ENCODE measurements around the gene CNTNAP2. TPM values are rescaled to one million over a fixed set of nuclear protein-coding genes. Genes with fewer than 3 reads are reported as not detected.

Gene CNTNAP2
- total RNA-seq, 1 donor from 2014 or later = 1.9 TPM

DNA sequence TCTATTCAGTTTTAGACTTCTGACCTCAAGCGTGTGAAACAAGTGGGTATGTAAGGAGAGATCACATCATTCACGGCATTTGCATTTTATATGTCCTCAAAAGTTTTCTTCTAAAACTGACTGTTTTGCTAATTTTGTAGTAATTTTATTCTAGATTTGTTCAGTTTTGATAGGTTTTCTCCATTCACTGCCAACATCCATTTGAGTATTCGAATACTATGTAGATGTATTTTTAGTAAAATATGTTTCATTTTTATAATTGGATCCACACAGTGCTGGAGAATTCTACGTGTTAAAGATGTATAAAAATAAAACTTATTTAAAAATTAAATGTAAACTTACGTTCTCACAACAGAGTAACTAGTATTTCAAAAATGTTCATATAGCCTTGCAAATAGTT, 503.0 kb downstream of the CNTNAP2 start:
- DNase-seq = no peak

DNA sequence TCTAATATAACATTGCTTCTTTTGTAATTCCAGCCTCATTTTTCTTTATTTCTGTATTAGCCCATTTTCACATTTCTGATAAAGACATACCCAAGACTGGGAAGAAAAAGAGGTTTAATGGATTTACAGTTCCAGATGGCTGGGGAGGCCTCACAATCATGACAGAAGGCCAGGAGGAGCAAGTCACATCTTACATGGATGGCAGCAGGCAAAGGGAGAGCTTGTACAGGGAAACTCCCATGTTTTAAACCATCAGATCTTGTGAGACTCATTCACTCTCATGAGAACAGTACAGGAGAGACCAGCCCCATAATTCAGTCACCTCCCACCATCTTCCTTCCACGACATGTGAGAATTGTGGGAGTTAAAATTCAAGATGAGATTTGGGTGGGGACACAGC, 510.3 kb downstream of the CNTNAP2 start:
- DNase-seq = no peak

GRCh38 chr7:146635205-146636032, 518.8 kb downstream of the CNTNAP2 start:
- no peak for DNase-seq

DNA sequence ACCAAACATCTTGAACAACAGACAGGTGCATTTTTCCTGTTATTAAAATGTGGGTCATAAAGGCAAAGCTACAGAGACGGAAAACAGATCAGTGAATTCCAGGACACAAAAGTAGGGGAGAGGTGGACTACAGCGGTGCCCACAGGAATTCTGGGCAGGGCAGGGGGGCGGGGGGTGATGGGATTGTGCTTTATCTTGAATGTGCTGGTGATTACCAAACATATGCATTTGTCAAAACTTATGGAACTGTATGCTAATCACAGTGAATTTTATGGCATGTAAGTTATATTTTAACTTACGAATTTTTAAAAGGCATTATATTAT, 519.4 kb downstream of the CNTNAP2 start:
- no peak for DNase-seq

GRCh38 chr7:146636581-146636980, 520.0 kb downstream of the CNTNAP2 start:
- DNase-seq = no peak

DNA sequence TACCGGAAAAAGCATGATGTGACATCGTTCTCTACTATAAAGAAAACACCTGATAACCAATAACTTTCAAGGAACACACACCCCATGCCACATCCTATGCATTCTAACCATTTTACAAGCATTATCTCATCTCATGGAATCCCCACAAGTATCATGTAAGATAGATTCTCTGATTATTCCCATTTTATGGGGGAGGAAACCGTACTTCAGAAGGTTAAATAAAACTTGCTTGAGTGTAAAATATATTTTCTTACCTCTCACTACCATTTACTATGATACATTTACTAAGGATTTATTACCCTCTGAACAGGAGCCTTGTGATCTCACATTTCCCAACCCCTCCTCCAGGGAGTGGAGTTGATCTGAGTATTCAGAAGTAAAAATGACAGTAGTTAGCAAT, 522.7 kb downstream of the CNTNAP2 start:
- no peak for DNase-seq

- DNase-seq = no peak
These were observed 524.9 kb downstream of the CNTNAP2 start for GRCh38 chr7:146641491-146641890.

- no peak for DNase-seq
These were observed 528.9 kb downstream of the CNTNAP2 start for GRCh38 chr7:146645383-146645976.

- DNase-seq = no peak
These were observed 530.8 kb downstream of the CNTNAP2 start for GRCh38 chr7:146647445-146647844.

GRCh38 chr7:146652176-146652575, 535.6 kb downstream of the CNTNAP2 start:
- DNase-seq = no peak

- no peak for DNase-seq
These were observed 537.4 kb downstream of the CNTNAP2 start for GRCh38 chr7:146654048-146654447.

DNA sequence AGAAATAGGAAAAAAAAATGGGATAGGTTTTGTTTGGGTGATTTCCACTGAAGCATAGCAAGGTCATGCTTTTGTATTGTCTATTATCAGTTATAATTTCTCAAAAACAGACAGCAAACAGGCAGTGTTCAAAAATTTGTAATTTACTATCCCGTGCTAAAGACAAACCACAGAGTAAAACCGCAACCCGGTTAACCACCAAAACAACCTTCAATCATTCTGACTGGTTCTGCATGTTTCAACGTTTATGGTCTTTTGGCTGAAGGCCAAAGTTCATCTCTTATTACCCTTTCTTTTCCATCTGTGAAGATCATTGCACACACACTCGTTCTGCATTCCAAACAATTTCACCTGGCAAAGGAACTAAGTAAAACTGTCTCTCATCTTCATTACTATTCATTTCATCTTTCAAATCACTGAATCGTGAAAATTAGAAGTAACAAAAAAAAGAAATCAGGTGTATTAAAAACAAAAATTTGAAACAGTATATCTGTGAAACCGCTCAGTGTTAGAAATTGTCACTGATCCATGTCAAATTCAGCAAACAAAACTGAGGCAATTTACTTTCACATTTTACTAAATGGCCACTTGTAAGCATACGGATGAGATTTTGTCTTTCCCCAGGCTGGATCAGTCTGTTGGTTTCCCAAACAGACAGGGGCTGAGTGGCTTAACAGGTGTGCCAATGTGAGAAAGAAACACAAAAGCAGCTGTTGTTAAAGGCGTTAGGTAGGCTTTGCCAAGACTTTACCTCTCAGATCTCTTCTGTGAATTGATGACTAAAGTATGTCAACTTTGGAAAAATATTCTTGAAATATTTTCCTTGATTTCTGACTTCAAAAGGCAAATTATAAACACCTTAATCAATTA, 539.6 kb downstream of the CNTNAP2 start:
- DNase-seq = peak; percentile 29

- DNase-seq = no peak
These were observed 540.4 kb downstream of the CNTNAP2 start for GRCh38 chr7:146656988-146657387.

GRCh38 chr7:146658604-146659003, 542.0 kb downstream of the CNTNAP2 start:
- no peak for DNase-seq

DNA sequence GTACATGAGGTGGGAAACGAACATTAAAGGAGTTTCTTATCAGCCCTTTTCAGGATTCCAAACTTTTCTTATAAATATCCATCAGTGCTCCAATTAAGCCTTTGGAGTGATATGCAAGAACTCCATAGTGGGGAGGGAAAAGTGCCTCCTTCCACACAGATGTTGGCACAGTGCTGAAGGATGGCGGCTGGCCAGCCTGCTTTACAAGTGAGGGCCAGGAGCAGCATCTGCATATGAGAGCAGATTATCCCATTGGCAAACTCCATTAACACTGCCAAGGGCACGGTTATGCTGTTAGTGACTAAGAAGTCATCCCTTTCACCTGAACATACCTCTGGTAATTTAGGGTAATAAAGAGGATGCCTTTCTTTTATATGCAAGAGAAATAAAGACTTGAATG, 543.1 kb downstream of the CNTNAP2 start:
- DNase-seq = no peak

DNA sequence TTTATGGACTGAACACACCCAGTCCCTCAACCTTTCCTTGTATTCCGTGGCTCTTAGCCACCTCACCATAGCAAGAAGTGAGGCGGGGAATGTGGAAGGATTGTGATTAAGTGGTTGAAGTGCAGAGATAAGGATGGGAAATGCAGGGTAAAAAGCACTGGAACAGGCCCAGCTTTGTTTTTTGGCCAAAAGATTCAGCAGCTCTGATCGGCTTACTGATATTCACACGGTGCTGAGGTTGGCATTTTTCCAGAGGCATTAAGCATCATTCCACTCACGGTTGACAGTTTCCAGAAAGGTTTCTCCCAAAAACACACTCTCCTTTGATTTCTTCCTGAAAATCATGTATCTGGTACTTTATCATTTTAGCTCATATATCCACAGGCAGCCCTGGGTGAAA, 544.2 kb downstream of the CNTNAP2 start:
- peak; percentile 16 for DNase-seq

- no peak for DNase-seq
These were observed 544.8 kb downstream of the CNTNAP2 start for GRCh38 chr7:146661435-146661834.

GRCh38 chr7:146661929-146662328, 545.3 kb downstream of the CNTNAP2 start:
- DNase-seq = no peak

DNA sequence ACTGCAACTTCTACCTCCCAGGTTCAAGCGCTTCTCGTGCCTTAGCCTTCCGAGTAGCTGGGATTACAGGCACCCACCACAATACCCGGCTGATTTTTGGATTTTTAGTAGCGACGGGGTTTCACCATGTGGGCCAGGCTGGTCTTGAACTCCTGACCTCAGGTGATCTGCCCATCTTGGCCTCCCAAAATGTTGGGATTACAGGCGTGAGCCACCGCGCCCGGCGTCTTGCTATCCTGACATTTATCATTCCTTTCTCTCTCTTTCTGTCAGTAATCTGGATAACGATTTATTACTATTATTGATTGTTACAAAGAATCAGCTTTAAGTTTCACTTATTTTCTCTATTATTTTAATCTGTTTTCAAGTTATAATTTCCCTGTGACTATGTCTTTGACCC, 548.4 kb downstream of the CNTNAP2 start:
- DNase-seq = no peak

GRCh38 chr7:146670532-146670931, 553.9 kb downstream of the CNTNAP2 start:
- DNase-seq = no peak

DNA sequence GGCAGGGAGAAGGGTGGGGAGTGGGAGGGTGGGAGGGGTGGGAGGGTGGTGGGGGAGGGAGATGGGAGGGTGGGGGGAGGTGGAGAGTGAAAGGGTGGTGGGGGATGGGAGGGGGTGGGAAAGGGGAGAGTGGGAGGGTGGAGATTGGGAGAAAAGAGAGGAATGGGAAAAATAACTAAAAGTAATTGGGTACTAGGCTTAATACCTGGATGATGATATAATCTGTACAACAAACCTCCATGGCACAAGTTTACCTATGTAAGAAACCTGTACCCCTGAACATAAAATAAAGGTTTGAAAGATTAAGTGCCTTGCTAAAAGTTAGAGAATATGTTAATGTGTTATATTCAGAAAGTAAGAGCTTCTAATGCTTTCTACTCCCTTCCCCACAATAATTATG, 564.9 kb downstream of the CNTNAP2 start:
- DNase-seq = no peak

GRCh38 chr7:146683439-146683838, 566.8 kb downstream of the CNTNAP2 start:
- DNase-seq = no peak

- no peak for DNase-seq
These were observed 574.4 kb downstream of the CNTNAP2 start for GRCh38 chr7:146690987-146691386.

All from tongue (tissue), 2 donors.